SKM-1 (cell line): ENCODE results near the gene APLP2.
"Not testable (repeated sequence)": the region's sequence is repeated elsewhere in the genome, so short reads cannot be mapped to it uniquely, and the experiment has no call there.

Experiments used
- DNase-seq: peaks from one replicate; lab custom pipeline; 2025; ENCODE audit not compliant: unreplicated experiment; lab: John Stamatoyannopoulos, UW

APLP2 gene

DNA sequence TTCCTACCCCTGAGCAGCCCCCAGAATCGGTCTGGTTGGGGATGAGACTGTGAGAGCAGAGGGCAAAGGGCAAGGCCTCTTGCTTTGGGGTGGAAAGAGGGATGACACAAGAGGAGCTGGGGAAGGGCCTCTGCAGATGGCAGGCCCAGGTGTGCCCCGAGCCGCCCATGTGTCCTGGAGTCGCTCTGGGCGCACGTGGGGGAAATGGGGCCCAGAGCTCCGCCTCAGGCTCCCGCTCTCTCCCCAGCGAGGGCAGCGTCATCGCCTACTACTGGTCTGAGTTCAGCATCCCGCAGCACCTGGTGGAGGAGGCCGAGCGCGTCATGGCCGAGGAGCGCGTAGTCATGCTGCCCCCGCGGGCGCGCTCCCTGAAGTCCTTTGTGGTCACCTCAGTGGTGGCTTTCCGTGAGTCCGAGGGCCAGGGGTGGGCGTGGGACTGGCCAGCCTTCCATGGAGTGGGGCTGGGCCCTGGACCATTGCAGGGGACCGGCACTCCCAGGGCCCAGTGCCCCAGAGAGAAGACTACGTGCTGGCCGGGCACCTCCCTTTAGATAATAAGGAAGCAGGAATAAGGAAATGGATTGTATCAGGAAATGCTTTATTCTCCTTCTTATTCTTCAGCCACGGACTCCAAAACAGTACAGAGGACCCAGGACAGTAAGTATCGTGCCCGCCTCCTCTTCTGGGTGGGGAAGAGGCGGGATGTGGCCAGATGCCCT is 120.0 kb downstream of the APLP2 start:
- DNase-seq, result no peak

- DNase-seq, result no peak
These were observed 120.7 kb downstream of the APLP2 start for GRCh38 chr11:130190371-130190881.

DNA sequence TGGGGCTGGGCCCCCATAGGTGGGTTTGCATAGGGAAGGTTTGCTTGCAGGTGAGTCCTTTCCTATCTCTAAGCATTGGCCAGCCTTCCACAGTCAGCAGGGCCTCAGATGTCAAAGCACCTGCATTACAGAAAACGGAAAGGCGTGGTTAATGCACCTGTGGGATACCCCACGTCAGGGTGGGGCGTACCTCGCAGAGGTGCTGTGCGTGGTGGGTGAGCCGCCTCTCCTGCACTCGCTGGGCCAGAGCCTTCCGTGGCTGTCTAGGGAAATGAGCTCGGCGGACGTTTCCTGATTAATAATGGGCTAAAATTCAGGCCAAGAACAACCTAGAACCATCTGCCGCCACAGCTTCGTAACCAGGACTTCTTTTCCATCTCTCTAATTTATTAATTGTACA is 122.2 kb downstream of the APLP2 start:
- DNase-seq, result no peak

DNA sequence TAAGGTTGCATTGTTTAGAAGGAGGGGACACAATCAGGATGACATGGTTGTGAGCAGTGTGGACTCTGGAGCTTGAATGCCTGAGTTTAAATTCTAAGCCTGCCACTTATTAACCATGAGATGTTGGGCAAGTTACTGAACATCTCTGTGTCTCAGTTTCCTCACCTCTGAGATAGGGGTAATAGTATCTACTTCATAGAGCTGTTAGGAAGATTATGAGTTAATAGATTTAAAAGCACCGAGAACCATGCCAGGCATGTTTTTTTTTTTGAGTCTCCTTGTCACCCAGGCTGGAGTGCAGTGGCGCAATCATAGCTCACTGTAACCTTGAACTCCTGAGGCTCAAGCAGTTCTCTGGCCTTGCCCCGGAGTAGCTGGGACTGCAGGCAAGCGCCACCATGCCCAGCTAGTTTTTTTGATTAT is 123.2 kb downstream of the APLP2 start:
- DNase-seq, result no peak

DNA sequence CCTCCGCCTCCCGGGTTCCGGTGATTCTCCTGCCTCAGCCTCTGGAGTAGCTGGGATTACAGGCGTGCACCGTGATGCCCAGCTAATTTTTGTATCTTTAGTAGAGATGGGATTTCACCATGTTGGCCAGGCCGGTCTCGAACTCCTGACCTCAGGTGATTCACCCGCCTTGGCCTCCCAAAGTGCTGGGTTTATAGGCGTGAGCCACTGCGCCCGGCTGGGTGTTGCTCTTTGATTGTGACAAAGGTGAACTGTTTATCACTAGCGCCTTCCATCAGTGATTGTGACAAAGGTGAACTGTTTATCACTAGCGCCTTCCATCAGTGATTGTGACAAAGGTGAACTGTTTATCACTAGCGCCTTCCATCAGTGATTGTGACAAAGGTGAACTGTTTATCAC is 123.9 kb downstream of the APLP2 start:
- not testable (repeated sequence) for DNase-seq
